Stimulated activated CD8-positive, alpha-beta memory T cell treated with anti-CD3 and anti-CD28 coated beads, Interleukin-12 subunit alpha, Interleukin-12 subunit beta, amount 100 ng/mL, for 4 hours (primary cell): ENCODE data around the gene NXPH3.
A peak's percentile ranks its signal among the peaks of the same experiment; 100 is the strongest.
"Not testable (repeated sequence)": the region's sequence is repeated elsewhere in the genome, so short reads cannot be mapped to it uniquely, and the experiment has no call there.

Source experiments
- DNase-seq: peaks from one replicate; pipeline ENCODE4 v3.0.0-alpha.2; 2020; ENCODE audit warnings: low read depth

NXPH3 gene

DNA sequence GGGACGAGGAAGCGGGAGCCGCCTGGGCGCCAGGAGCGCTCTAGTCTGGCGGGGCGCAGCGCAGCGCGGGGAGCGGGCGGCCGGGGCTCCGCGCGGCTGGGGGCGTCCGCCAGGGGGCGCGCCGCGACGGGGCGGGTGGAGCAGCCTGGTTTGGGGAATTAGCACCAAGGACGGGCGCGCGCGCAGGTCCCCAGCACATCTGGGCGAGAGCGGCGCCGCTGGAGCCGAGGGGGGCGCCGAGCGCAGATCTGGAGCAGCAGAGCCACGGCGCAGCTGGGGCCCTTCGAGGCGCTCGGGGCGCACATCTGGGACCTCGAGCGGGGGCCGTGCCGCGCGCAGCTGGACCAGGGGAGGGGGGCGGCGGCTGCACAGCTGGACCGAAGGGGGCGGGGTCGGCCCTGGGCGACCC lies at the start of gene NXPH3:
Gene NXPH3 (plus strand): TSS at position 193 of the 409 bp plus-strand sequence. CDS start 349 bp downstream, outside the sequence.
- peak; percentile 34 for DNase-seq

DNA sequence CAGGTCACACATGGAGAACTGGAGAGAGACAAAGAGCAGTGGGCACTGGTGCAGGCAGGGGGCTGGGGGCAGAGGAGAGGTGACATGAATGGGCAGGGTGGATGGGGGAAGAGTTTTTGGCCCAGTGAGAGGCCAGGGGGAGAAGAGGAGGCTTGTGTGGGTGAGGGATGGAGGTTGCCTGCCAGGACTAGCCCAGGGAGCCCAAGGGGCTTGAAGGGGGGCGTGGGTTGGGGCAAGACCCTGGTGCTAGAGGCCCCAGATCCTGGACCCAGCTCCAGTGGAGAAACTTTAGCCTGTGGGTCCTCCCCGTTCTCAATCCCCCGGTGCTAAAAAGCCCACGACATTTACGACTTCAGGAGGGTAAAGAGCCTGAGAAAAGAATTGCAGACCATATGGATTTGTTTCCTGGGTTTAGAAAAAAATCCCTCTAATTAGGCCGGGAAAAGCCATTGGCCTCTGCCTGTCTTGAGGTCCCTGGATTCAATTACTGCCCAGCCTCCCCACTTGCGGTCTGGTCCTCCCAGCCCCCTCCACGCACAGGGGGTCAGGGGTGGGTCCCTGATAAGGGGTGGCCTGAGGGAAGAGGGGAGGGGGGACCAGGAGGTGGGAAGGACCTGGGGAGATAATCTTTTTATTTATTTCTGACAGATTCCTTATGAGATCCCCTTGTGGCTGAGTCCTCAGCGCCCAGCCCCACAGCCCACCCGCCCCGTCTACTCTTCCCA lies 47.6 kb upstream of the NXPH3 start:
- no peak for DNase-seq

GRCh38 chr17:49528966-49529365 lies 46.7 kb upstream of the NXPH3 start:
- no peak for DNase-seq

DNA sequence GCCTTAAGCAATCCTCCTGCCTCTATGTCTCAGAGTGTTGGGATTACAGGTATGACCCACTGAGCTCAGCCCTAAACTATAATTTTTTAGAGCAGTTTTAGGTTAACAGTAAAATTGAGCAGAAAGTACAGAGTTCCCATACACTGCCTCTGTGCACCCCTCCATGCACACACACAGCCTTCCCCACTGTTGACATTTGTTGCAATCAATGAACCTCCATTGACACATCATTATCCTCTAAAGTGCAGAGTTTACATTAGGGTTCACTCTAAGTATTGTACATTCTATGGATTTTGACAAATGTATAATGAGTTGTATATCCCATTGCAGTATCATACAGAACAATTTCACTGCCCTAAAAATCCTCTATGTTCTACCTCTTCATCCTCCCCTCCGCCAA lies 45.6 kb upstream of the NXPH3 start:
- no peak for DNase-seq

DNA sequence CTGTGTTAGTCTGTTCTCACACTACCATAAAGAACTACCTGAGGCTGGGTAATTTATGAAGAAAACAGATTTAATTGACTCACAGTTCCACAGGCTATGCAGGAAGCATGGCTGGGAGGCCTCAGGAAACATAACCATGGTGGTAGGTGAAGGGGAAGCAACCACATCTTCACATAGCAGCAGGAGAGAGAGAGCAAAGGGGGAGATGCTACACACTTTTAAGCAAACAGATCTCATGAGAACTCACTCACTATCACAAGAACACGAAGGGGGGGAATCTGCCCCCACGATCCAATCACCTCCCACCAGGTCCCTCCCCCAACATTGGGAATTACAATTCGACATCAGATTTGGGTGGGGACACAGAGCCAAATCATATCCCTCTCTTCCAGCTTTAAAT lies 31.8 kb upstream of the NXPH3 start:
- no peak for DNase-seq

DNA sequence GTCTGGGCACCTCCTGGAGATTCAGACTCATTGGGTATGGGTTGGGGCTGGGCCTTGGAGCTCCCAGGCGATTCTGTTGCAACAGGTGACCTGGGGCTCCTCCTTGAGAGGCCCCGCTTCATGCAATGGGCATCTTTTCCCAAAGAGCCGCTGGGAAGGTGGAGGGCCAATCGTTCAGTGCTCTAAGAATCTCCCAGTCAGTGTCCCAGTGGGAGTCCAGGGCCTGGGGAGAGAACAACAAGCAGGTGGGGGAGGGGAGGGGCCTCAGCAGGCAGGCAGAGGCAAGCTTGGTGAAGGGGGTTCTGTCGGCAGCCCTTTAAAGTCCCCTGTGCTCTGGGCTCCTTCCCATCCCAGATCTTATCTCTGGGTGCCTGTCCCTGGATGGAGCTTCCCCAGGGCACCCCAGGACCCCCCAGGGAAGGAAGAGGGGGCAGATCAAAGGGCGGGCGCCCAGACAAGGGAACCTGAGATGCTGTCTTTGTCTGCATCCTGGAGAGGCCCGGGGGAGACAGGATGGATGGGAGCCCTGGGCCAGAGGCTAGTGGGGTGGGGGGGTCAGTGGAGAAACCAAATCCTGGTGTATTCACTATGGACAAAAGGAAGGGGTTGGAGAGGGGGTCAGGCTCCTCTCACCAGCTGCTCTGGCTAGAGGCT lies 30.5 kb upstream of the NXPH3 start:
- DNase-seq: no peak

GRCh38 chr17:49545806-49546545 lies 29.7 kb upstream of the NXPH3 start:
- no peak for DNase-seq

DNA sequence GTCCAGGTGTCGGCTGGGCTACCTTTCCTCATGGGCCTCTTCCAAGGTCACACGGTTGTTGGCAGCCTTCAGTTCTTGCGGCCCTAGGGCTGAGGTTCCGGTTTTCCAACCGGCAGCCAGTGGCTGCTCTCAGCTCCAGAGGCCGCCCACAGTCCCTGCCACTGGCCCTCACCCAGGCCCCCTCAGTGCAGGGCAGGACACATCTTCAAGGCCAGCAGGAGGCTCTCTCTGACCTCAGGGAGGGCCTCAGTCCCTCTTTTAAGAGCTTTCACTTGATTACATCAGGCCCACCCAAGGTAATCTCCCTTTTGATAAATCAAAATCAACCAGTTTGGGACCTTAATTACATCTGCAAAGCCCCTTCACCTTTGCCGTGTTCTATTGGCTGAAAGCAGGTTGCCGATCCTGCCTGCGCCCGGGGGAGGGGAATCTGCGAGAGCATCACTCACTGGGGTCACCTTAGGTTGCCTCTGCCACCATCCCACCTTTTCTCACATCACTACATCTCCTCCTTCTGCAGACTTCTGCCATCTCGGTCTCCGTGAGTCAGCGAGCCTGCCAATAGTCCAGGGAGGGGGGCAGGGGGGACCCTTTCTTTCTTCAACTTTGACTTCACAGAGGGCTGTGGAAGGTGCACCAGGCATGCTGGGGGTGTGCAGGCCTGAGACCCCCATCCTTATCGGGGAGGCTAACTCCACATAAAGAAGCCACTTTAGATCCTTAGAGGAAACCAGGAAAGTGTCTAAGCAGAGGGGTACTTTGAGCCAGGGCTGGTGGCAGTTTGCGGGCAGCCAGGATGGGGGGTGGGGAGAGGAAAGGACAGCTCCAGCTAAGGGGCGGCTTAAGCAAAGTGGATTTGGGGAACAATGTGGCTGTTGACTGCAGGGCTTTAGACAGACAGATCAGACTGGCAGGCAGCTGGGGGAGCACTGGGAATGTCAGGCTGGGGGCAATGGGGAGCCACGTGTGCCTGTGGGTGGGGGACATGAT lies 28.8 kb upstream of the NXPH3 start:
- no peak for DNase-seq

- DNase-seq: no peak
Measured at GRCh38 chr17:49547566-49547965, 28.1 kb upstream of the NXPH3 start.

DNA sequence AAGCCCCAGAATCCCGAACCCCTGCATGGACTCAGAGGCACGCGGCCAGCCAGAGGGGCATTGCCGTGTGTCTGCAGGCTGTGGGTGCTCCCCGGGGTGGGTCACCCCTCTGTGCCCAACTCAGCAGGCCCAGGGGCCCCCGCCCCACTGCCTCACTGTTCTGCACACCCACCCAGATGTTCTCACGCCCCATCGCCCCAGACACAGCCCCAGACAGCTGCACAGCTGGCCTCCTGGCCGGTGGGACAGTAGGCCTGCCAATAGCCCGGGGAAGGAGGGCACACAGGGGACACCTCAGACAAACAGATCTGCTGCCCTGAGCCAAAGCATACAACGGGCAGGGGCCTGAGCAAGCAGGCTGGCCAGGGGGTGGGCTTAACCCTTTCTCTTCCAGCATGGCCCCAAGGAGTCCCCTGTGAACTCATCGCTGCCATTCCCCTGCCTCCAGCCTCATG lies 27.6 kb upstream of the NXPH3 start:
- no peak for DNase-seq

DNA sequence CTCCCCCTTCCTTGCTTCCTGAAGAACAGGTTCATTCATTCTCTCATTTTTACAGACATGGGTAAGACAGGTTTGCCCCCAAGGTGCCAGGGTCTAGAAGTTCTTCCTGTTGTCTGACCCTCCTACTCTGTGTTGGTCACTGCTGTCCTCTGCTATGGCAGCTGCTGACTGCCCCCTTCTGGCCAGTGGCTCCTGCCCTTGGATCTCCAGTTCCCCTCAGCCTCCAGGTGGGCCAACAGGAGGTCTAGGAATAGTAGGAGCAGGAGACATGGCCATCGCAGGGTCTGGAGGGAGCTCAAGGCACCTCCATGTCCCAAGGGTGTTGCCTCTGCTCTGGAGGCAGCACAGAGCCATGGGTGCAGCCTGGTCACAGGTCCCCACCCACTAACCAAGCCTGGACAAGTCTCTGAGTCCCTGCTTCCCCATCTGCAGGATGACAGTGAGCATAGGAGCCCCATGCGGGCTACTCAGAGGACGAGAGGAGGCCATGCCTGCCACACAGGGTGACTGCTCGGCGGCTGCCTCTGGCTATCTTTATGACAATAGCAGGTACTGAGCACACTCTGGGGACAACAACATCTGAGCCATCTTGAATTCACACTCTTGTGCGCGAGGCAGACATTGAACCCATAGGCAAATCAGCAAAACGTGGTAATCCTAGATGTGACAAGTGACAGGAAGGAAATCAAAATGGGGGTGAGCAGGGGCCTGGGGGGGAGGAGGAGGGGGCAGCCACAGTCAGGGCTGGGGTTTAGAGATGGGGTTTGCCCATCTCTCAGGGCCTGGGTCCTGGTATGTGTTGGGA lies 27.0 kb upstream of the NXPH3 start:
- no peak for DNase-seq

- DNase-seq: no peak
Measured at GRCh38 chr17:49549311-49549605, 26.4 kb upstream of the NXPH3 start.

- no peak for DNase-seq
Measured at GRCh38 chr17:49549691-49550678, 25.7 kb upstream of the NXPH3 start.

GRCh38 chr17:49550764-49551163 lies 24.9 kb upstream of the NXPH3 start:
- not testable (repeated sequence) for DNase-seq

- no peak for DNase-seq
Measured at GRCh38 chr17:49551221-49552069, 24.2 kb upstream of the NXPH3 start.

GRCh38 chr17:49552070-49552751 lies 23.5 kb upstream of the NXPH3 start:
- no peak for DNase-seq

- DNase-seq: no peak
Measured at GRCh38 chr17:49553676-49554335, 21.9 kb upstream of the NXPH3 start.
